VCaP (cell line): ENCODE results near the gene IL13RA1.
"Not testable (repeated sequence)": the region's sequence is repeated elsewhere in the genome, so short reads cannot be mapped to it uniquely, and the experiment has no call there.

ENCODE experiments used
- H3K27ac ChIP-seq: fragments of 450-650 bp; 2 replicates; pipeline ENCODE4 v1.5.1; 2017
- TF ChIP-seq, protein P1 (sequence below): fragments of 450-650 bp; conservative IDR thresholded peaks from 2 replicates; pipeline ENCODE4 v1.5.1; 2017; ENCODE audit warnings: mild to moderate bottlenecking, moderate library complexity

The IL13RA1 gene

GRCh38 chrX:118698516-118699170 lies 28.8 kb upstream of the IL13RA1 start:
- H3K27ac ChIP-seq, result no peak overlapping the region
- TF ChIP-seq, protein P1, sequence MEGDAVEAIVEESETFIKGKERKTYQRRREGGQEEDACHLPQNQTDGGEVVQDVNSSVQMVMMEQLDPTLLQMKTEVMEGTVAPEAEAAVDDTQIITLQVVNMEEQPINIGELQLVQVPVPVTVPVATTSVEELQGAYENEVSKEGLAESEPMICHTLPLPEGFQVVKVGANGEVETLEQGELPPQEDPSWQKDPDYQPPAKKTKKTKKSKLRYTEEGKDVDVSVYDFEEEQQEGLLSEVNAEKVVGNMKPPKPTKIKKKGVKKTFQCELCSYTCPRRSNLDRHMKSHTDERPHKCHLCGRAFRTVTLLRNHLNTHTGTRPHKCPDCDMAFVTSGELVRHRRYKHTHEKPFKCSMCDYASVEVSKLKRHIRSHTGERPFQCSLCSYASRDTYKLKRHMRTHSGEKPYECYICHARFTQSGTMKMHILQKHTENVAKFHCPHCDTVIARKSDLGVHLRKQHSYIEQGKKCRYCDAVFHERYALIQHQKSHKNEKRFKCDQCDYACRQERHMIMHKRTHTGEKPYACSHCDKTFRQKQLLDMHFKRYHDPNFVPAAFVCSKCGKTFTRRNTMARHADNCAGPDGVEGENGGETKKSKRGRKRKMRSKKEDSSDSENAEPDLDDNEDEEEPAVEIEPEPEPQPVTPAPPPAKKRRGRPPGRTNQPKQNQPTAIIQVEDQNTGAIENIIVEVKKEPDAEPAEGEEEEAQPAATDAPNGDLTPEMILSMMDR, result no peak

GRCh38 chrX:118702741-118703140 lies 24.7 kb upstream of the IL13RA1 start:
- no peak overlapping the region for H3K27ac ChIP-seq
- TF ChIP-seq, protein P1, result no peak

- H3K27ac ChIP-seq, result no peak overlapping the region
- TF ChIP-seq, protein P1, result no peak
Measured at GRCh38 chrX:118706681-118707080, 20.7 kb upstream of the IL13RA1 start.

DNA sequence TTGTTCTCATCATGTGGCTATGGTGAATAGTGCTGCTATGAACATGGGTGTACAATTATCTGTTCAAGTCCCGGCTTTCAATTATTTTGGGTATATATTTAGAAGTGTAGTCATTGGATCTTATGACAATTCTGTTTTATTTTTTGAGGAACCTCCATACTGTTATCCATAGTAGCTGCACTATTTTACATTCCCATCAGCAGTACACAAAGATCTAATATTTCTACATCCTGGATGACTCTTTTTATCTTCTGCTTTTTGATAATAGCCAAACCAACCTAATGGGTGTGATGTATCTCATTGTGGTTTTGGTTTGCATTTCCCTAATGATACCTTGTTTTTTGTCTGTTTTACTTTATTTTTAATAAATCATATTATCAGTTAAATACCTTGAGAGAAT lies 12.9 kb upstream of the IL13RA1 start:
- H3K27ac ChIP-seq, result no peak overlapping the region
- TF ChIP-seq, protein P1, result no peak

DNA sequence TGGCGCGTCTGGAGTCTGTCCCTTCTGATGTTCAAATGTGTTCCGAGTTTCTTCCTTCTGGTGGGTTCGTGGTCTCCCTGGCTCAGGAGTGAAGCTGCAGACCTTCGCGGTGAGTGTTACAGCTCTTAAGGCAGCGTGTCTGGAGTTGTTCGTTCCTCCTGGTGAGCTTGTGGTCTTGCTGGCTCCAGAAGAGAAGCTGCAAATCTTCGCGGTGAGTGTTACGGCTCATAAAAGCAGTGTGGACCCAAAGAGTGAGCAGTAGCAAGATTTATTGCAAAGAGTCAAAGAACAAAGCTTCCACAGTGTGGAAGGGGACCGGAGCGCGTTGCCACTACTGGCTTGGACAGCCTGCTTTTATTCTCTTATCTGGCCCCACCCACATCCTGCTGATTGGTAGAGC lies 11.5 kb upstream of the IL13RA1 start:
- H3K27ac ChIP-seq, result not testable (repeated sequence)

DNA sequence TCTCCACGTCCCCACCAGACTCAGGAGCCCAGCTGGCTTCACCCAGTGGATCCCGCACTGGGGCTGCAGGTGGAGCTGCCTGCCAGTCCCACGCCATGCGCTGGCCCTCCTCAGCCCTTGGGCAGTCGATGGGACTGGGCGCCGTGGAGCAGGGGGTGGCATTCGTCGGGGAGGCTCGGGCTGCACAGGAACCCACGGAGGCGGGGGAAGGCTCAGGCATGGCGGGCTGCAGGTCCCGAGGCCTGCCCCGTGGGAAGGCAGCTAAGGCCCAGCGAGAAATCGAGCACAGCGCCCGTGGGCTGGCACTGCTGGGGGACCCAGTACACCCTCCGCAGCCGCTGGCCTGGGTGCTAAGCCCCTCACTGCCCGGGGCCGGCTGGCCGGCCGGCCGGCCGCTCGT lies 10.6 kb upstream of the IL13RA1 start:
- not testable (repeated sequence) for H3K27ac ChIP-seq

- H3K27ac ChIP-seq, result no peak overlapping the region
- TF ChIP-seq, protein P1, result no peak
Measured at GRCh38 chrX:118717678-118718391, 9.6 kb upstream of the IL13RA1 start.

DNA sequence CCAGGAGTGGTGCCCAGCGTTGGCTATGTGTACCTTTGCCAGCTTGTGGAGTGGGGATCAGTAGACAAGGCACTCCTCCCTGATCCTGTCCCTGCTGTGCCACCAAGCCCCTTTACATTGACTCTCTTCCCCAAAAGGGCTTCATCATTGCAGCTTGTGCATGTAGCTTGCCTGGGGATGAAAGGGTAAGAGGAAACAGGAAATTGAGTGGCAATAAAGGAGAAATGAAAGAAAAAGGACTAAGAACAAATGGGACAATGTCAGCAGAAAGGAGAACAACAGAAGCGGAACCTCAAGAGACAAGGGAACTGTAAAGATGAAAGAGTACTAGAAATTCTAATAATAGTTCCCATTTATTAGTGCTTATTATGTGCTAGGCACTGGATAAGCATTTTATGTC lies 8.7 kb upstream of the IL13RA1 start:
- TF ChIP-seq, protein P1, result no peak
- no peak overlapping the region for H3K27ac ChIP-seq
